HPDE6-E6E7 (cell line): Measurements from ENCODE around the gene PRM2.

Experiments
- DNase-seq: peaks from one replicate; pipeline ENCODE4 v3.0.0; 2011; ENCODE audit warnings: missing footprints; ENCODE audit errors: extremely low spot score

The PRM2 gene

GRCh38 chr16:11276143-11276895, at the start of gene PRM2:
Gene PRM2, minus strand, starts transcription at chr16:11276480. Its CDS starts 110 bp downstream, at chr16:11276370.
- no peak for DNase-seq

GRCh38 chr16:11325404-11326083, 49.3 kb upstream of the PRM2 start:
- DNase-seq: no peak

- DNase-seq: no peak
Measured at GRCh38 chr16:11323551-11324336, 47.5 kb upstream of the PRM2 start.

DNA sequence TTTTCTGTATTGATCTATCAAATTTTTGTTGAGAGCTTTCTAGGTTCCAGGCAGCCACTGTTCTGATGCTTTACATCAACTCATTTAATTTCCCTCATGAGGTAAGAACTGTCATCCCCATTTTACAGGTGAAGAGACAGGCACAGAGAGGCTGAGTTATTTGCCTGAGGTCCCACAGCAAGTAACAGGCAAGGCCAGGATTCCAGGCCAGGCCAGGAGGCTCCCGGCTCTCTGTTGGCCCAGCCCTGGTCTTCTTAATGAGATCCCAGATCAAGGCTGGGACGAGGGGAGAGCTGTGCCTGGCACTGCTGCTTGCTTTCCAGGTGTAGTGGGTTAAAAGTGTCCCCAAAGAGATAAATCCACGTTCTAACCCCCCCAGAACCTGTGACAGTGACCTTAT, 46.5 kb upstream of the PRM2 start:
- no peak for DNase-seq

DNA sequence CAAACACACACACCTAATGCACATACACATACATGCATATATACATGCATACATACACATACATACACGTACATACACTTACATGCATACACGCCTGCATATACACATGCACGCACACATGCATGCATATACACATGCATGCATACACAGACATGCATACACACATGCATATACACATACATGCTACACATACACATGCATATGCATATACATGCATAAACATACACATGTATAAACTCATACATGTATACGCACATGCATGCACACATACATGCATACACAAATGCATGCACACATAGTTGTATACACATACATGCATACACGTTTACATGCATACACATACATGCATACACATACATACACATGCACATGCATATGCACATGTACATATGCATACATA, 45.4 kb upstream of the PRM2 start:
- no peak for DNase-seq

DNA sequence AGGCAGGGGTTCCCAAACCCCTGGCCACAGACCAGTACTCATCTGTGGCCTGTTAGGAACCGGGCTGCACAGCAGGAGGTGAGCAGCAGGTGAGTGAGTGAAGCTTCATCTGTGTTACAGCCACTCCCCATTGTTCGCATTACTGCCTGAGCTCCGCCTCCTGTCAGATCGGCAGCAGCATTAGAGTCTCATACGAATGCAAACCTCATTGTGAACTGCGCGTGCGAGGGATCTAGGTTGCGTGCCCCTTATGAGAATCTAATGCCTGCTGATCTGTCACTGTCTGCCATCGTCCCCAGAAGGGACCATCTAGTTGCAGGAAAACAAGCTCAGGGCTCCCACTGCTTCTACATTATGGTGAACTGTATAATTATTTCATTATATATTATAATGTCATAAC, 43.9 kb upstream of the PRM2 start:
- DNase-seq: no peak

- DNase-seq: no peak
Measured at GRCh38 chr16:11319529-11320146, 43.4 kb upstream of the PRM2 start.

DNA sequence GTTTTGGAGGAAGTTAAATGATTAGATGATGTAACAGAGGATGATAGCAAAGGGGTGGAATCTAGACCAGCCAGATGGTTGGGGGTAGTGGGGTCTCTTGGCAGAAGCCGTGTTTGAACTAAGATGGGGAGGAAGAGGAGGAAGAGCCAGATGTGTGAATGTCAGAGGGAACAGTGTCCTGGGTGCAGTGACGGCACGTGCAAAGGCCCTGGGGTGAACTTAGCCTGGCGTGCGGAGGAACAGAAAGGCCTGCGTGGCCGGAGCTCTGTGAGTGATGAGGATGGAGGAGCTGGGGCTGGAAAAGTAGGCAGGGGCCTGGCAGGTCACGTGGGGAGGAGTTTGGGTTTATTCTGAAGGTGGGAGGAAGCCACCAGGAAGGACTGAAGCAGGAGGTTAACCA, 42.5 kb upstream of the PRM2 start:
- DNase-seq: no peak

- DNase-seq: no peak
Measured at GRCh38 chr16:11316331-11317015, 40.2 kb upstream of the PRM2 start.

GRCh38 chr16:11315510-11315909, 39.2 kb upstream of the PRM2 start:
- no peak for DNase-seq

DNA sequence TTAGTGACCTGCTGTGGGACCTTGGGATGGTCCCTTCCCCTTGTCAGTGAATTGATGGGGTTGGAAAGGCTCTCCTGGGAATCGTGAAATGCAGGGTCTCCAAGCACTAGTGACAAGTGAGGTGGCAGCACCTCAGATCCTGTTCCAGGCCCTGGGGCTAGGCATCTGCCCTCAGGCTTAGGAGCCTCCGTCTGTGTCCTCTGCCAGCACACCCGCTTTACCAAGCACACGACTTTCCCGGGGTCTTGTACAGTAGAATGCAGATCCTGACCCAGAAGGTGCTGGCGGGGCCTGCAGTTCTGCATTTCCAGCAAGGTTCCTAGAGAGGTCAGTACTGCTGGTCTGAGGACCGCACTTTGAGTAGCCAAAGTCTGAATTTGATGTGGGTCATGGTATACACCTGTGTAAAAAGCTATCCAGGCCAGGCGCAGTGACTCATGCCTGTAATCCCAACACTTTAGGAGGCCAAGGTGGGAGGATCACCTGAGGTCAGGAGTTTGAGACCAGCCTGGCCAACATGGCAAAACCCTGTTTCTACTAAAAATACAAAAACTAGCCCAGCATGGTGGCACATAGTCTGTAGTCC, 38.1 kb upstream of the PRM2 start:
- no peak for DNase-seq

DNA sequence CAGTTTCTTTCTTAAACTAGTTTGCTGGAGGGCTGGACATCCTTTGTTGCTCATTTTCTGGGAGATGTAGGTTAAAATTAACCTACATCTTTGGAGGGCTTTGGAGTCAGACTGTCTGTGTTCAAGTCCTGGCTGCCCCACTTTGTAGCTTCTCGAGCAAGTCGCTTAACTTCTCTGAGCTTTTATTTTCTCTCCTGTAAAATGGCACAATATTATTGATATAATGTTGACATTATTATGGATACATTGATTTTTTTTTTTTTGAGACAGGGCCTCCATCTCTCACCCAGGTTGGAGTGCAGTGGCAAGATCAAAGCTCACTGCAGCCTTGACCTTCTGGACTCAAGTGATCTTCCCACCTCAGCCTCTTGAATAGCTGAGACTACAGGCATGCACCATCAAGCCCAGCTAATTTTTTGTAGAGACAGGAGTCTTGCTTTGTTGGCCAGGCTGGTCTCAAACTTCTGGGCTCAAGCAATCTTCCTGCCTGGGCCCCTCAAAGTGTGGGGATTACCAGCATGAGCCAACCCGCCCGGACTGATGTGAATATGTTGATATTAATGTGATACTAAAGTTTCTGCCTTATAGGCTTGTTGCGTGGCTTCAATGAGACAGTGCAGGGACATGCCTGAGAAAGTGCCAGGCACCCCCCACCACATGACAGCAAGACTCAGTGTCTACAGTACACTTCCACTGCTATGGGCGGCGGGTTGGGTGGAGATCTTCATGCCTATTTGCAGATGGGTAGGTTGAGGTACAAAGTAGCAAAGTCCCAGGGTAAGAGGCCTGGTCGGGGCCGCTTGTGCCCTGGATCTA, 37.4 kb upstream of the PRM2 start:
- no peak for DNase-seq

DNA sequence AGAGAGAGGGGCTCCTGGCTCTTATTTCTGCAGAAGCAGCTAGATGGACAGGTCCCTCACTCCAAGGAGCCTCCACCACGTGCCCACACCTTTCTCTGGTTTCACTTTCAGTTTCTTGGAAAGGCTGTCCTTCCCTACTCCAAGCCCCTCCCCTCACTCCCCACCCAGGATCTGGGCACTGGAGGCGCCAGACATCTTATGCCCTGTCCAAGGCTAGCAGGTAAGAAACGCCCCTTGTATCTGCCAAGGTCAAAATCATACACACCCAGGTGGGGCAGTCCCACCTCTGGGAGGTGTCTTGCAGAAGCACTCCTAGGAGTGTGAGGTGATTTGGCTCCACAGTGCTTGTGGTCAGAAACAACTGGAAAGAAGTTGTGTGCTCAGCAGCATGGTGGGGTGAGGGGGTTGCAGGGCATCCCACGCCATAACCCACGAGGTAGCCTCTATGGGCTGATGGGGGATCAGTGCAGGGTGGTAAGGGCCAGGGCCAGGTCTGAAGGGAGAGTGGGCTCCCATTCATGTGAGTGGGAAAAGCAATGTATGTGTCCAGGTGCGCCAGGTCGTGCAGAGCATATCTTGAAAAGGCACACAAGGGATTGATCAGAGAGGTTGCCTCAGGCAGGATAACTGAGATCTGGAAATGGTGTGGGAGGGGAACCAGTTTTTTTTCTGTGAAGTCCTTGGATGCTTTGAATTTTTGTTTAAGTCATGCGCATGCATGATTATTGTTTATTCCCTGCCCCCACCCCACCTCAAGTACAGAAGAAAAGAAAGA, 36.6 kb upstream of the PRM2 start:
- peak; percentile 78 for DNase-seq

GRCh38 chr16:11310997-11311561, 34.8 kb upstream of the PRM2 start:
- no peak for DNase-seq

DNA sequence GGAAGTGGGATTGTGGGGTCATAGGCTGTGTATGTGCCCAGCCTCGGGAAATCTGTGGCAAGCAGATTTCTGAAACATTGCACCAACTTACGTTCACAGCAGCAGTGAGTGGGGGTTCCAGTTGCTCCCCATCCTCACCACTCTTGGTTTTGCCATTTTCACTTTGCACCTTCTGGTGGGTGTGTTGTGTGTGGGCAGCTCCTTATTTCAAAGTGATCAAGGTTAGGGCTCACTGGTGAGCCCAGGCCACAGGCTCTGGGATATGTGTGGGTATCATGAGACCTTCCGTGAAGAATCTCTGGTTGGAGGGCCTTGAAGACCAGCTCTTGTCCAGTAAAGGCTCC, 34.3 kb upstream of the PRM2 start:
- no peak for DNase-seq

GRCh38 chr16:11309895-11310633, 33.8 kb upstream of the PRM2 start:
- no peak for DNase-seq

DNA sequence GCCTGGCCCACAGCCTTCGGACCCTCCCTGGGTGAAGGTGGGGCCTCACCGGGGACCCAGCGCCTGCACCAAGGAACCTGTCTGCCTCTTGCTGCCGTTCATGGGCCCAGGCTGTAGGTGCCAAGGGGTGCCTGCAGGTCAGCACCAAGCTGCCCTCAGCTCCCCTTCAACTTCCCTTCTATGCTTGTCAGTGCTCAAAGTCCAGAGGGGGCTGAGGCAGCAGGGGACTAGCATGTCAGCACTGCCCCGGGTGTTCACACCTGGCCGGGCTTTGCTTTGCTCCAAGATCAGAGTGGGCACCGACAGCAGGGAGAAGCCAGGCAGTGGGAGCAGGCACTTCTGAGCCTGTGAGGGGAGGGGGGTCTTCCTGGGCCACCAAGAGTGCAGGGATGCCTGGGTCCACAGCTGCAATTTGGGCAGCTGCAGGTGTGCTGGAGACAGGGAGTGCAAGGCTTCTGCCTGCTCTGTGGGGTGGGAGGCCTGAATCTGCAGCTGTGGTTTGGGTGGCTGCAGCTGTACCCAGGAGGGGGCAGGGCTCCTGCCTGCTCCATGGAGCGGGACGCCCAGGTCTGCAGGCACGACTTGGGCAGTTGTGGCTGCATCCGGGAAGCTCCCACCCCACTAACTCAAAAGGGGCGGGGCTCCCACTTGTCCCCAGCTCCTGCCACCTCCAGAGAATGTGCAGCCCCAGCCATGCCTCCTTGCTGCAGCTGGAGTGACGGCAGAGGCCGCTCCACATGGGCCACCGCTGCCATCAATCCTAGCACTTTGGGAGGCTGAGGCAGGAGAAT, 32.4 kb upstream of the PRM2 start:
- DNase-seq: no peak
